HG02981 (cell line): ENCODE results near the gene CNGB1.
A peak's percentile ranks its signal among the peaks of the same experiment; 100 is the strongest.
"Not testable (repeated sequence)": the region's sequence is repeated elsewhere in the genome, so short reads cannot be mapped to it uniquely, and the experiment has no call there.

Experiments used
- ATAC-seq: cut with Tn5 transposase; IDR thresholded peaks from one replicate; pipeline ENCODE4 v1.9.1; 2021; ENCODE audit warnings: mild to moderate bottlenecking, moderate library complexity; ENCODE audit not compliant: unreplicated experiment

The CNGB1 gene

DNA sequence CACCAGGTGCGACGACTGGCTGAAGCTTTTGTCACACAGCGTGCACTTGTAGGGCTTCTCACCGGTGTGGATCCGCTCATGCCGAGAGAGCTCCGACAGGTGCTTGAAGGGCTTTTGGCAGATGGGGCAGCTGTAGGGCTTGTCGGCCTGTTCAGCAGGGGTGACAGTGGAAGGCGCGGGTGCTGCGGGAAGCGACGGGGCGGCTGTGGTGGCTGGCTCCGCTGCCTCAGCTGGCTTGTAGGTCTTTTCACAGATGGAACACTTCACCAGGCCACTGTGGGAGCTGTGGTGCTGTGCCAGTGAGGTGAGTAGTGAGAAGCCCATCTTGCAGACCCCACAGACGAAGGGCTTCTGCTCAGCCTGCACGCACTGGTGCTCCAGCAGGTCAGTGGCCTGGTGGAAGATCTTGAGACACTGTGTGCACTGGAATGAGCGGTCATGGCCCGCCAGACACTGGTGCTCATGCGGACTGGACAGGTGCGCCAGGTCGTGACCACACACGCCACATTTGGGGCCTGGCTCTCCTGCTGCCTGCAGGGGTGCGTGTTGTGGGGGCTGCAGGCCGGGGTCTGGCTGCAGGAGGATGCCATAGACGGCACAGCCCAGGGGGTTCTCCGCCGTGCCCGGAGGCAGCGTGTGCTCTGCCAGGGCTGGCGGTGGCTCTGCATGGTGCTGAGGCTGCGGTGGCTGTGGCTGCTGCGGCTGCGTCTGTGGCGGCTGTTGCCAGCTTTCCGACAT, 26.8 kb upstream of the CNGB1 start:
- no peak for ATAC-seq

DNA sequence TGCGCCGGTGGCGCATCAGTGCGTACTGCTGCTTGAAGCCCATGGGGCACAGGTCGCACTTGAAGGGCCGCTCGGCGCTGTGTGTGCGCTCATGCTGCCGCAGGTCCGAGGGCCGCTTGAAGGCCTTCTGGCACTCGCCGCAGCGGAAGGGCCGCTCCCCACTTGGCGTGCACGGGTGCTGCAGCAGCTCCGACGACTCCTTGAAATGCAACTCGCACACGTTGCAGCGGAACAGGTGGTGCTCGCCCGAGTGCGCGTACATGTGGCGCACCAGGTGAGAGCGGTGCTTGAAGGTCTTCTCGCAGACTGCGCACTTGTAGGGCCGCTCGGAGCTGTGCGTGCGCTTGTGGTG, 26.2 kb upstream of the CNGB1 start:
- no peak for ATAC-seq

DNA sequence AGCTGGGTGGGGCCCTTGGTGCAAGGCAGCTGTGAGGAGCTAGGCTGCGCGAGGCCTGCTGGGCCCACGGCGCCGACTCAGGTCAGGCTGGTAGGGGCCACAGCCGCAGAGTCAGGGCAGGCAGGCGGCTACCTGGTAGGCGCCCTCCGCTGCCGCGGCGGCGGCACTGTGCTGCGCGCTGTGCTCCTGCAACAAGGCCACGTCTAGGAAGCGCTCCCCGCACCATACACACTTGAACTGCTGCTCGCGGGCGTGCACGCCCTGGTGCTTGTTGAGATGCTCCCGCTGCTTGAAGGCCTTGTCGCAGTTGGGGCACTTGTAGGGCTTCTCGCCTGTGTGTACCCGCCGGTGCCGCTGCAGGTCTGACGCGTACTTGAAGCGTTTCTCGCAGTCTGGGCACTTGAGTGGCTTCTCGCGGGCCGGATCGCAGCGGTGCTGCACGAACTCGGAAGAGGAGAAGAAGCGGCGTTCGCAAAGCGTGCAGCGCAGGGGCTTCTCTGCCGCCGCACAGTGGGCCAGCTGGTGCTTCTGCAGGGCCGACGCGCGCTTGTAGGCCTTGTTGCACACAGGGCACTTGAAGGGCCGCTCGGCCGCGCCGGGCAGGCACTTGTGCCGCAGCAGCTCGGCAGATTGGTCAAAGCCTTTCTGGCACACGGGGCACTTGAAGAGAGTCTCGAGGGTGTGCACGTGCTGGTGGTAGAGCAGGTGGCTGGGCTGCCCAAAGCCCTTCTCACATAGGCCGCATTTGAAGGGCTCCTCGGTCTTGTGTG, 25.7 kb upstream of the CNGB1 start:
- no peak for ATAC-seq

DNA sequence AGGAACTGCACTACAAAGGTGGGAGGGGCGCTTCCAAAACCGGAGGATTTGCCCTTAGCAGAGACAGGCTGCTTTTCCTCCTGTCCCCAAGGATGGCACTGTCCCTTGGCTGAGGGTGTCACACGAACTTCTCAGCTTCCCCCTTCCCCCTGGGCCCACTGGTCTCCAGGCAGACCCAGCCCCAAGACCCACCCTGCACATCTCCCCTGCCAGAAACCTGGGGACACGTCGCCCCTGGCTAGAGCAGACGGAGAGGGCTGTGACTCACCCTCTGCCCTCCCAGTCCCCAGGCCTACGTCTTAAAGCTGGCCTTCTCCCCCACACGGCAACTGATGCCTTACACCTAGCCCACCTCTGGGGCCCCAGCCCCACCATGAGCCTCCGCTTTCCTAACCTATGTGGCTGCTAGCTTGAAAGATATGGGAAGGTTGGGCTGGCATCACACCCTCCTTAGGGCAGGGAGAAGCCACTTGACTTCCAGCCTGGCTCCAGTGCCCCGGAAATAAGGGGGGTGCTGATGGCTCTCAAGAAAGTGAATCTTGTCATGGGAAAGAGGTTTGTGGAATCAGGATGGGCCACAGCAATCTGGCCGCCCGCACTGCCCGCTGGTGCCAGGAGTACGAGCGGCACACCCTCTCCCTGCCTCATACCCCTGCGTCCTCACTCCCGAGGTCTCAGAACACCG, 24.9 kb upstream of the CNGB1 start:
- no peak for ATAC-seq

DNA sequence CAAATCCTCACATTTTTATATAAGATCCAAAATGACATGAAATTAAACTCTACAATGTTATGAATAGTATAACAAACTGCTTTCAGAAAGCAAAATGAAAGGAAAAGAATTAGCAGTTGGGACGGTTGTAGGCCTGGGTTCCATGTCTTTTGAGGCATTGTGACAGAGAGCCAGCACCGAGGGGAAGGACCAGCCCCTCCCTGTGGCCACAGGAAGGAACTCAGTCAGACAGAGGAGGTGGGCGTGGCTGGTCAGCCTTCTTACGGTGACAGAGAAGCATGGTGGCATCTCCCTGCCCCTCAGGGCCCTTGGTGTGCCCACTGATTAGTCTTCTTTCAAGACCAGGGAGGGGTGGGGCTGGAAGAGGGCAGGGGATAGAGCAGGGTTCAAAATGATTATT, 23.9 kb upstream of the CNGB1 start:
- peak; percentile 64 for ATAC-seq

DNA sequence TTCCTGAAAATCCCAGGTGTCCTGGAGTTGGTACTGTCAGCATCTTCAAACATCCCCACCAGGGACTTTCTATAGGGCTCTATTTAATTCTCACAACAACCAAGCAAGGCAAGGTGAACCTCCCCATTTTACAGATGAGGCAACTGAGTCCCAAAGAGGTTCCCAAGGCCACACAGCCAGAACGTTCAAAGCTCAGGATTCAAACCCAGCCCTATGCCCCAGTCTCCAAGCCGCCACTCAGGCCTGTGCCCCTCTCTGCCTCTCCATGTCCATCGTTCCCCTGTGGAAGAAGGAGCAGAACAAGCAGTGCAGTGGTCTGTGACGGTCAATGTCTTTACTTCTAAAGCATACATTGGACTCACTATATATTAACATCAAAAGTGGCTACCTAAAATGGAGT, 23.4 kb upstream of the CNGB1 start:
- no peak for ATAC-seq

DNA sequence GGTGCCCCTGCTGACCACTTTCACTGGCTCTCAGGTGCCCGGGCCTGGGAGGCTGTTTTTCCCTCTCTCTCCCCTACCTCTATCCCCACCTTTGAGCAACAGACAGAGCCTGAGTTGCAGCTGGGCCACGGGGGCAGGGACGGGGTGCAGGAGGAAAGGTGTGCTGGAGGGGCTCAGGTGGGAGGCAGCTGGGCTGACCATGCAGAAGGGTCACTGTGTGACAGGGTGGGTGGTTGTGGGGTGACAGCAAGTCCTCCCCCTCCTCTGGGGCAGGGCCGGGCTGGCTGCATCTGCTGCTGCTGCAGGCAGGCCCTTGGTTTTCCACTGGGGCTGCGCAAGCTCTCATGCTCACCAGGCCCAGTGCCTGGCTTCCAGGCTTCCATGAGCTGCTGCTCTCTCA, 23.0 kb upstream of the CNGB1 start:
- ATAC-seq: no peak

DNA sequence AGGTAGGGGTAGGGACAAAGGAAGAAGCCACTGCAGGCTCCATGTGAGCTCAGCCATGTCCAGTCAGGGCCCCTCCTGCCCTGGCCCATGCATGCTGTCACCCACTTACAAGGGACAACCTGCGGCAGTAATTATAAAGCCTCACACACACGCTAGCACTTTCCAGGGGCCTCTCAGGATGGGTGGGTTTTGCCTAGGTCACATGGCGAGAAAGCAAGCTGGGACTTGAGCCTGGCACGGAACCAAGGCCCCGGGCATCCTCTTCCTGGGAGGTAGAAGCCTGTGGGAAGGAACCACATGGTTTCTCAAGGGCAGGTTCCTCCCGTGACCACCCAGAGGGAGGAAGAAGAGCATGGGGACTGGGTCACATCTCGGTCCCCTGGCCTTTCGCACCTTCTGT, 22.5 kb upstream of the CNGB1 start:
- ATAC-seq: no peak

DNA sequence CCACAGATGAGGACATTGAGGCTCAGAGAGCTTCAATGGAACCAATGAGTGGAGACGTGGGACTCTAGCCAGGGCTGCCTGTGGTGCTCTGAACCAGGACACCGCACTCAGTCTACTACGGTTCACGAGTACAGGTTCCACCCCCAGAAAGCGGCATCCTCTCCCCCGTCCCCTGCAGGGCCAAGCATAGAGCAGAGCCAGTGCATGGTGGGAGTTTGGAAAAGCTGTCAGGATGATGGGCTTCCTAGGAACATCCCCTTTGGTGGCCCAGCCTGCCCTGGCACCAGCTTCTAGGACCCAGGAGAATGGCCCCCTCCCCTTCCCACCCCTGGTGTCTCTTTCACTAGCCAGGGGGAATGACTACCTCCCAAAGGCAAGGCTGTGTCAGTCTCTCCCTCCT, 21.2 kb upstream of the CNGB1 start:
- ATAC-seq: no peak

DNA sequence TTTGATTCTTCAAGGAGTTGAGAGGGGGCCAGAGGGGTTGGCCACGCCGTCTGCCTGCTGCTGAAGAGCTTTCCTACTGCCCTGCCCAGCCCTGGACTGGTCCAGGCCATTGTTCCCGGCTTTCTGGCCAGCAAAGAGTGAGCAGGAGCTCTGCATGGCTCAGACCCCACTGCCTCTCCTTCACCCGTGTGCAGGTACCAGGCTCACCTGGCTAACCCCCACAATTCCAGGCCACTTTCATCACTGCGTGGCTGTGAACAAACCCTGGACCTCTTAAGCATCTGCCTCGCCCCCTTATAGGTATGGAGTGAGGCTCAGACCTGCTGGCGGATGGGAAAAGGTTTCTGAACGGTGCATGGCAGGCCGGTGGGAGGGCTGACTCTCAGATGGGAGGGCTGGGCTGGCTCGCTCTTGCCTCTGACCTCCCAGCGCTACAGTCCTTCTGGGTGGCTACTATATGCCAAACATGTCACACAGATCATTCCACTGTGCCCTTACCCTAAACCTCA, 20.7 kb upstream of the CNGB1 start:
- ATAC-seq: no peak

DNA sequence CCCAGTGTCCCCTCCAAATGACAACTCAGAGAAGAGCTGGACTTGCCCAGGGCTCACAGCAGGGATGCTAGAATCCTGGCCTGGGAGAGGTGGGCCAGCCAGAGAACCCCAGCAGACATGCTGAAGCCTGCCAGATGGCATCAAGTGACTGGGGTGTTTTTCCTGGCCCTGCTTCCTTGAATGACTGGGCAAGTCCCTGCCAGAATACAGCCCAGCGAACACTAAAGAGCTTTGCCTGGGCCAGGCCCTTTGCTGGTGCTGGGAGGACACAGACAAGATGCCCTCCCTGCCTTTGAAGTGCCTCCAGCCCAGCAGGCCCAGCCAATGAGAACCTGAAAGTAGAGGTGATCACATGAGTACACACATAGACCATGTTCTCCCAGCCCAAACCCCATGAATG, 18.0 kb upstream of the CNGB1 start:
- no peak for ATAC-seq

DNA sequence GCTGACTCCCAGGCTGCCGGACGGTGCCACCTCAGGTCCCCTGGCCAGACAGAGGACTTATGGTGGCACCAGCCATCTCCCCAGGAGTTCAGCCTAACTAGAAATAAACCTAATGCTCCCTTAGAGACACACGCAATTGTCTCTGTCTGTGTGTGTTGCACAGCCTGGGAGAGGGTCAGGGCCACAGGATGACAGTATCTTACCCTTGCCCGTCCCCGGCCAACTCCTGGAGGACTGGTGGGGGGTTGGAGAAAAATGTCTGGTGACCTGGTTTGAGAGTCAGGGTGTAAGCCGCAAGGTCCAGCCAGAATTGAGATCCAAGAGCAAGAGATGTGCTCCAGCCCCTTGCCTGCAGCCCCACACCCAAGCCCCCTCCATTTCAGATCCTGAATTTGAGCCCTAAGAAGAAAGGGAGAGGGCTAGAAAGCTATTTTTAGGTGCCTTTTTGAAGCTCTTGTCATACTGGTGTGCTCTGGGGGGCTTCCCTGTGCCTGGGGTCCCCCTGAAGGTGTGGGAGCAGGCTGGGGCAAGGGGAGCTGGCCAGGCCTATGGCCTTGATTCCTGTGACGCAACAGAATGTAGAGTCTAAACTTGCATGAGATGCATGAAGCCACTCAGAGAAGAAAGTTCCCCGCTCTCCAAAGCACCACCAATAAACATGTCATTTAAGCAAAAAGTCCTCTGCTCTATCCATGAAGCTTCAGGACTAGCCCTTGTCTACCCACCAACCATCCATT, 16.7 kb upstream of the CNGB1 start:
- ATAC-seq: no peak

DNA sequence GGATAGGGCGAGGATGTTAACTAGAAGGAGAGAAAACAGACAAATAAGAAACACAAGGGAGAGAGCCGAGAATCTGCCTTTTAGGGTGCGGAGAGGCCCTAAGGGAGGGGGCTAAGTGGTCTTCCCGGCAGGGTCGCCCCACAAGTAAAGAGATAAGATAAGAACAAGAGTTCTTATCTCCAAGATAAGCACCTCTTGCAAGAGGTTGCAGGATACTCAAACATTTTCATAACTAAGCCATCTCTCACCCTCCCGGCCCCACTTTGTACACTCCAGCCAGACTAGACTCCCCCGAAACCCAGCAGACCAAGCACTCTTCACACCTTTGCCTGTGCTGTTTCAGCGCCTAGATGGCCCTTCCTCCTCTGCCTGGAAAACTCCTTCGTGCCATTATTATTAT, 15.3 kb upstream of the CNGB1 start:
- no peak for ATAC-seq

DNA sequence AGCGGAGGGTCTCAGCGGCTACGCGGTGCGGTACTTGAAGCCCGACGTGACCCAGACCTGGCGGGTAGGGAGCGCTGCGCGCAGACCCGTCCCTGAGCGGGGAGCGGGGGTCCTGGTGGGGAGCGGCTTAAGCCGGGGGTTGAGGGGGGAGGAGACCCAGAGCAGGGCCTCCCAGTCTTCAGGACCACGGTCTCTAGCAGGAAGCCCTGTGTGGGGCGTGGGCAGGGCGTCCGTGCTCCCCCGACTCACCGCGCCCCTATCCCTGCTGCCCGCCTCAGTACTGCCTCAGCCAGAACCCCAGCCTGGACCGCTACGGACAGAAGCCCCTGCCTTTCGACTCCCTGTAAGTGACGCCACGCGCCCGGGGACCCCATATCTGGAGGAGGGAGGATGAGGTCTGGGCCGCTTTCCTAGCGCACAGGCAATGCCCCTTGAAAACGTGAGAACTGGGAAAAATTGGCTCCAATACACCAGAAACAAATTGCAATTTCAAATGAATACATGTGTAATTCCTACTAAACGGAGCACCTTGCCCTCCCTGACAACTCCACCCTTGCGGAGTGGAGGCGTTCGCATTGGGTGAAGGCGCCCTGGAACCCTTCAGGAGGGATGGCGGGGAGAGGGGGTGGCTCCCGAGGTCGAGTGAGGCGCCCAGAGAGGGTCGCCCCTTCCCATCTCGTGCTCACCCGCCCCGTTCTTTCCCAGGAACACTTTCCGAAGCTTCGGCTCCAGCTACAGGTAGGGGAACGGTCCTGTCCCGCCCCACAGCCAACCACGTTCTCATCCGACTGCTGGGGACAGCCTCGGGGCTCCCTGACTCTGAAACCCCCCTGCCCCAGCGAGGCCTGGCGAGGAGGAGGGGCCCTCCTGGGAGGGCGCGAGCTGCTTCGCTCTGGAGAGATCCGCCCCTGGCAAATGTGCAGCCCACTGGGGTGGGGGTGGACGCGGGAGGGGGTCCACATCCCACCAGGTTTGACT, 14.6 kb upstream of the CNGB1 start:
- no peak for ATAC-seq

DNA sequence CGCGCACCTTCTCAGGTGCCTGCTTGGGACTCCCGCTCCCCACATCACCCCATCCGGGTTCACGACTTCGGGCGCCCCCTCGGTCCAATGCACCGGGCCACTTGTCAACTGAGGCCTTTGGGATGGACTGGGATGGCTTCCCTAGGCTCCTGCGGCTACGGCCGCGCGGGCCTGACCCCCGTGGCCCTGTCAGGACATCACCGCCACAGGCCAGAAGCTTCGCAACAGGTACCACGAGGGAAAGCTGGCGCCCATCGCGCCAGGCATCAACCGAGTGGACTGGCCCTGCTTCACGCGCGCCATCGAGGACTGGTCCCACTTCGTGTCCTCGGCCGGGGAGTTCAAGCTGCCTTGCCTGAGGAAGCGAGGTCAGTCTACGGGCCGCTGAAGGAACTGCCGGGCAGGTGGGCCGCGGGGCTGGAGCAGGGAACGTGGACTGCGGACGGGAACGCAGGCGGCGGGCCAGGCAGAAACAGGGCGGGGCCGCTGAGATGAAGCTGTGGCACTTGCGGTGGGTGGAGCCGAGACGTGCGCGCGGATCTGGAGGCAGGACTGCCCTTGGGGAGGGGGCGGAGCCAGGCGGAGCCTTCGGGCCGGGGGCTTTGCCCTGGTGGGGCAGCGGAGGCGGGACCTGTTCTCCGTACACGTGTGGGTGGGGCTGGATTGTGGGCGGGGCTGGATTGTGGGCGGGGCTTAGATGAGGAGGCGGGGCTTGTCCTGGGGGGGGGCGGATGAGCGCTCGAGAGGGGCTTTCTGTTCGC, 13.7 kb upstream of the CNGB1 start:
- peak; percentile 78 for ATAC-seq

DNA sequence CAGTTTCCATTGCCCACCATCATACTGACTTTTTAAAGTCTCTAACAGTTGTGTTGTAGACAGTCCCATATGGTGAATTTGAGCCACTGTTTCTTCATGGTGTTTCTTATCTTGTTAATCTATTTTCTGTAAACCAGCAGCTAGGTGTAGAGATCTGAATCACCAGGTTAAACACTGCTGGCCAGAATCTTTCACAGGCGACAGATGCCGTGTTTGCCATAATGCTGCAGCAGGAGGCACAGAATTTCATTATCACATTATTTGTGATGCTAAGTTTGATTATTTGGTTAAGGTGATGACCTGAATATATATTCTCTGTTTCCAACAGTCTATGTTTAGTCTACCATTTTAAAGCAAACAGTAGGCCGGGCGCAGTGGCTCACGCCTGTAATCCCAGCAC, 11.5 kb upstream of the CNGB1 start:
- no peak for ATAC-seq

DNA sequence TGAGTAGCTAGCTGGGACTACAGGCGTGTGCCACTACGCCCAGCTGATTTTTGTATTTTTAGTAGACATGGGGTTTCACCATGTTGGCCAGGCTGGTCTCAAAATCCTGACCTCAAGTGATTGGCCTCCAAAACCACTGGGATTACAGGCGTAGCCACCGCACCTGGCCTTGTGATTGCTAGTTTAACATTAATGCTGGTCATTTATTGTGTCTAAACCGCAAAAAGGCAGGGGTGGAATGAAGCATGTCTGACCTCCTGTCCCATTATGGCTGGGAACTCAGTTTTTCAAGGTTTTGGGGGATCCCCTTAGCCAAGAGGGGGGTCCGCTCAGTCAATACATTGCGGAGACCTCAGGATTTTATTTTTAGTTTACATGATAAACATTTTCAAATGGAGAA, 10.7 kb upstream of the CNGB1 start:
- no peak for ATAC-seq

DNA sequence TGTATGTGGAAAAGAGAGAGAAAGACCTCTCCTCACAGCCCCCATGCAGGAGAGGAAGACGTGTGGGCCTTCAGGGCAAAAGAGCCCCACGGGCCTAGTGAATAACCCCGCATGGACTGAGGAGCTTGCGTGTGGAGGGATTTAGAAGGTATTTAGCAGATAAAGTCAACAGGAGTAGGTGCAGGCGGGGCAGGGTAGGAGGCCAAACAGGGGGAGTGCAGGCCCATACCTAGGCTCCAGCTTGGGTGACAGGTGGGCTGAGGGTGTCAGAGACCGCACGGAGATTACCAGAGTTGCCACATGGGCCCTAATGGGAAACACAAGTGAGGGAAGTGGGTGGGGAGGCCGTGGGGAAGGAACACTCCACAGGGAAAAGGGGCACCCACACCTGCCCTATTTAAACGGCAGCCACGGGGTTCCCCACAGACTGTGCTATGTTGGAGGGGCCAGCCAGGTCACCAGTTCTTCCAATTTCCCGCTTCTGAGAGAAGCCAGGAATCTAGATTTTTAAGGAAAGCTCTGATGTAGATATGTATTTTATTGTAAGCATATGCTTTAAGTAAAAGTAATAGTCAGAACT, 8.2 kb upstream of the CNGB1 start:
- no peak for ATAC-seq

DNA sequence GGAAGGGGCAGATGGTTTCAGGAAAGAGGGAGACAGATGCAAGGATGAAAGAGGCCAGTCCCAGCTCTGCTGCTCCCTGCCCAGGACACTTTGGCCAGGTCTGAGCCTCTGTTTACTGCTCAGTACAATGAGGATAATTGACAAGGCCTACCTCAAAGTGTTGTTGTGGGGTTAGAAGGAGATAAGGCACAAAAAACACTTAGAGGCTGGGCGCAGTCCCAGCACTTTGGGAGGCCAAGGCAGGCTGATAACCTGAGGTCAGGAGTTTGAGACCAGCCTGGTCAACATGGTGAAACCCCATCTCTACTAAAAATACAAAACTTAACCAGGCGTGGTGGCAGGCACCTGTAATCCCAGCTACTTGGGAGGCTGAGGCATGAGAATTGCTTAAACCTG, 7.1 kb upstream of the CNGB1 start:
- not testable (repeated sequence) for ATAC-seq
